Upper lobe of left lung (tissue), 4 donors: Measurements from ENCODE around the gene MCTP1.

Experiments used
- EP300 ChIP-seq, 4 donors: sonication (generic); formaldehyde crosslinking; IDR thresholded peaks; one replicate each; pipeline ENCODE4 v1.5.1; 2017; ENCODE audit warnings: antibody characterized with exemption in 4 of 4, control low read depth in 2 of 4
- POLR2A ChIP-seq, 4 donors: fragments of 450-650 bp; IDR thresholded peaks; one replicate each; pipeline ENCODE4 v1.5.1; 2016 to 2017; ENCODE audit warnings: antibody characterized with exemption in 4 of 4, mild to moderate bottlenecking in 2 of 4
- POLR2AphosphoS5 ChIP-seq, 2 donors: sonication (generic); formaldehyde crosslinking; IDR thresholded peaks; one replicate each; pipeline ENCODE4 v1.5.1; 2017; ENCODE audit warnings: antibody characterized with exemption in 2 of 2
- TF ChIP-seq, protein P1 (sequence below), 6 experiments: fragments of 450-650 bp in 4 of 6; fragments of 200-600 bp in 2 of 6; sonication (generic) in 2 of 6; IDR thresholded peaks; one replicate each; pipeline ENCODE4 v1.5.1; 2016 to 2019; ENCODE audit warnings: antibody characterized with exemption in 6 of 6

- TF ChIP-seq, protein P1, sequence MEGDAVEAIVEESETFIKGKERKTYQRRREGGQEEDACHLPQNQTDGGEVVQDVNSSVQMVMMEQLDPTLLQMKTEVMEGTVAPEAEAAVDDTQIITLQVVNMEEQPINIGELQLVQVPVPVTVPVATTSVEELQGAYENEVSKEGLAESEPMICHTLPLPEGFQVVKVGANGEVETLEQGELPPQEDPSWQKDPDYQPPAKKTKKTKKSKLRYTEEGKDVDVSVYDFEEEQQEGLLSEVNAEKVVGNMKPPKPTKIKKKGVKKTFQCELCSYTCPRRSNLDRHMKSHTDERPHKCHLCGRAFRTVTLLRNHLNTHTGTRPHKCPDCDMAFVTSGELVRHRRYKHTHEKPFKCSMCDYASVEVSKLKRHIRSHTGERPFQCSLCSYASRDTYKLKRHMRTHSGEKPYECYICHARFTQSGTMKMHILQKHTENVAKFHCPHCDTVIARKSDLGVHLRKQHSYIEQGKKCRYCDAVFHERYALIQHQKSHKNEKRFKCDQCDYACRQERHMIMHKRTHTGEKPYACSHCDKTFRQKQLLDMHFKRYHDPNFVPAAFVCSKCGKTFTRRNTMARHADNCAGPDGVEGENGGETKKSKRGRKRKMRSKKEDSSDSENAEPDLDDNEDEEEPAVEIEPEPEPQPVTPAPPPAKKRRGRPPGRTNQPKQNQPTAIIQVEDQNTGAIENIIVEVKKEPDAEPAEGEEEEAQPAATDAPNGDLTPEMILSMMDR (IDR thresholded peaks at IDR 0.05), result no peak
- TF ChIP-seq EP300 (IDR thresholded peaks at IDR 0.05), result no peak
- no peak for TF ChIP-seq POLR2A (IDR thresholded peaks at IDR 0.05)
- no peak for TF ChIP-seq POLR2AphosphoS5 (IDR thresholded peaks at IDR 0.05)
Measured at GRCh38 chr5:94911276-94911675, 373.6 kb downstream of the MCTP1 start.
